SK-N-MC (cell line): ENCODE data around the gene CLEC2D.

ENCODE experiments used
- DNase-seq: peaks from one replicate; pipeline ENCODE4 v3.0.0-alpha.2; 2011; ENCODE audit warnings: low read depth, low spot score
- H3K27ac ChIP-seq: fragments of 200-600 bp; sonication (generic); 2 replicates; pipeline ENCODE4 v1.5.1; 2016; ENCODE audit warnings: mixed run types
- H3K36me3 ChIP-seq: fragments of 200-600 bp; sonication (generic); 2 replicates; pipeline ENCODE4 v1.6.1; 2017; ENCODE audit warnings: antibody characterized with exemption, low read length, mixed read lengths; ENCODE audit not compliant: insufficient read depth
- H3K4me3 ChIP-seq: fragments of 200-600 bp; sonication (generic); 2 replicates; pipeline ENCODE4 v1.5.1; 2016
- H3K9ac ChIP-seq: fragments of 200-600 bp; sonication (generic); 2 replicates; pipeline ENCODE4 v1.8.0; 2017; ENCODE audit warnings: mixed run types, mixed read lengths; ENCODE audit not compliant: insufficient read length
- H3K9me3 ChIP-seq: fragments of 200-600 bp; sonication (generic); 2 replicates; pipeline ENCODE4 v1.6.1; 2017; ENCODE audit warnings: low read depth, mild to moderate bottlenecking, antibody characterized with exemption, low read length, moderate library complexity, mixed read lengths
- EZH2 ChIP-seq: fragments of 200-600 bp; sonication (generic); IDR thresholded peaks from one replicate; pipeline ENCODE4 v1.6.1; 2017; ENCODE audit warnings: antibody characterized with exemption
- FOXP2 ChIP-seq: optimal IDR thresholded peaks from 2 replicates; pipeline ENCODE3; 2011; ENCODE audit warnings: mild to moderate bottlenecking, moderate library complexity; ENCODE audit not compliant: insufficient read depth; ENCODE audit errors: extremely low read length, control extremely low read depth
- POLR2AphosphoS5 ChIP-seq: IDR thresholded peaks from 2 replicates; pipeline ENCODE4 v1.6.1; 2012; ENCODE audit warnings: mild to moderate bottlenecking, low read depth, low read length, borderline replicate concordance

Gene CLEC2D

DNA sequence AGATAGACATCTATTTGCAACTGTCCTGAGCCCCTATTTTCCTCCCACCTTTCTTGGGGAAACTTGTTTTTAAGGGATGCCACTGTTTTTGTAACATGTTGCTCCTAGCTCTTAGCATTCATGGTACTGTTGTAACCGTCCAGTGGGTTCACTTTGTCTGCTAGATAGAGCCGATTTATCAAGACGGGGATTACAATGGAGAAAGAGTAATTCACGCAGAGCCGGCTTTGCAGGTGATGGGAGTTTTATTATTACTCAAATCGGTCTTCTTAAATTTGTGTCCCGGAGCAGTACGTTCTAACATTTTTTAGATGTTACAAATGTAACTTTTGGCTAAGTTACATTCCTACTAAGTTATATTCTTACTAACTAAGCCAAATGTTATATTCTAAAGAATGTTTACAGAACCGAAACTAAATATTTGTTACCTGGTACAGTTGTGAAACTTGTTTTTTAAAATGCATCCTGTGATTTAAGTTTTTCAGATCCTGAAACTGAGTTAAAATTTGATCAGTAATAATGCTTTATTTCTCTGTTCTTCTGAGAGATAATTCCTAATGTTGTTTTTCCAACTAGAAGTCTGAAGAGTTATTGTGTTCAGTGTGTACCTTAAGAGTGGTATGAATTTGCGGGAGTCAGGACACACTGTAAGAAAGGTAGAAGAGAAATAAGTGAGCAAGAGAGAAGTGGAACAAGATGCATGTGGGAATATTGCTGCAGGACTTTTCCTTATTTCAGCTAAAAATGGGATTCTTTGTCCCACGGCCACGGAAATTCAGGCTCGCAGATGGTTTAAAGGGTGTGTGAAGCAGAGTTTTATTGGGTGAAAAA is 20.6 kb upstream of the CLEC2D start:
- no peak for DNase-seq
- Histone ChIP-seq H3K9ac (peak overlapping the region; percentile 86), H3K9me3 (no peaks in the 10 kb centered on the region), H3K4me3 (peak overlapping the region; percentile 91), H3K27ac (peak overlapping the region; percentile 96), H3K36me3 (peaks cover 9% of the 10 kb centered on the region)
- no peak for TF ChIP-seq FOXP2
- TF ChIP-seq POLR2AphosphoS5, result no peak
- TF ChIP-seq EZH2, result no peak

DNA sequence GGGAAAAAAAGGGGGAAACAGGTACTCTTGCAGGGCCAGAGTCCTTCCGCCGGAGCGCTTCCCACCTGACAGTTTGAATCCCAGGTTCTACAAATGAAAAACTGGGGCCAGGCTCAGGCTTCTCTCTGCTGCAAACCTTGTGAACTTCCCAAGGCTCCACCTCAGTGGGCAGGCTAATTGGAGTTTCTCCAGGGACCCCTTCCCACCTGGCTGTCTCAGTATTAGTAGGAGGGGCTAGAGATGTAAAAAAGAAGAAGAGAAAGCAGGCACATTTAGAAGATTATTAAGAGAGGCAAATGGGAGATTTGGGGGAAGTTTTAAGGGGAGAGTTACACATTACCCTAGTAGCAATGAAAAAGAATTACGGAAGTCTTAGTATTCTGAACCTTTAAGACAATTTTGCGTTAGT is 20.0 kb upstream of the CLEC2D start:
- Histone ChIP-seq H3K27ac (peak overlapping the region; percentile 96; the same call in 1 of the 2 replicates), H3K36me3 (peaks cover 13% of the 10 kb centered on the region), H3K9ac (peak overlapping the region; percentile 86), H3K4me3 (peak overlapping the region; percentile 91), H3K9me3 (no peaks in the 10 kb centered on the region)
- no peak for TF ChIP-seq FOXP2
- TF ChIP-seq EZH2, result no peak
- TF ChIP-seq POLR2AphosphoS5, result no peak
- no peak for DNase-seq

DNA sequence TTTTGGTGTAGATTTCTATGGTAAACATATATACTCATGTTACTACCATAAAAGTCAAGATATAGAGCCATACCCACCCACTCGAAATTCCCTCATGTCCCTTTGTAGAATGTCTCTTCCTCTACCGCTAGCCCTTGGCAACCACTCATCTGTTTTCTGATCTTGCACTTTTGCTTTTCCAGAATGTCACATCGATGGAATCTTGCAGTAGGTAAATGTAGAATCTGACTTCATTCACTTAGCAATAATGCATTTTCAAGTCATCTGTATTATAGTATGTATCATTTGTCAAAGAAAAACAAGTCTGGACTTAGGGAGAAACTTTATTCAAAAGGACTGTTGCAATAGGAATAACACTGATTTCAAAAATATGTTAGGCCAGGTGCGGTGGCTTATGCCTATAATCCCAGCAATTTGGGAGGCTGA is 19.3 kb upstream of the CLEC2D start:
- no peak for TF ChIP-seq POLR2AphosphoS5
- no peak for TF ChIP-seq EZH2
- TF ChIP-seq FOXP2, result no peak
- no peaks in the 10 kb centered on the region for H3K9me3 ChIP-seq
- peaks cover 19% of the 10 kb centered on the region for H3K36me3 ChIP-seq
- DNase-seq, result no peak
- peak overlapping the region; percentile 0 for H3K9ac ChIP-seq
- H3K27ac ChIP-seq, result peak overlapping the region; percentile 96; the same call in 1 of the 2 replicates
- H3K4me3 ChIP-seq, result peak overlapping the region; percentile 91

DNA sequence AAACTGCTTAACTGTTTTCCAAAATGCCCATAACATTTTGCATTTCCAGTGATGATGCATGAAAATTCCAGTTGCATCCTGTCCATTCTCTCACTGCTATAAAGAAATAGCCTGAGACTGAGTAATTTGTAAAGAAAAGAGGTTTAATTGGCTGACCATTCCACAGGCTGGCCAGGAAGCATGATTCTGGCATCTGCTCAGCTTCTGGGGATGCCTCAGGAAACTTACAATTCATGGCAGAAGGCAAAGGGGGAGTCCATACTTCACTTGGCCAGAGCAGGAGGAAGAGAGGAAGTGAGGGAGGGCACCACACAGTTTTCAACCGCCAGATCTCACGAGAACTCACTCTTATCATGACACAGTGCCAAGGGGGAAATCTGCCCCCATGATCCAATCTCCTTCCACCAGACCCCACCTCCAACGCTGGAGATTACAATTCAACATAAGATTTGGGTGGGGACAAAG is 18.2 kb upstream of the CLEC2D start:
- peak overlapping the region; percentile 8 for H3K9ac ChIP-seq
- H3K36me3 ChIP-seq, result peaks cover 26% of the 10 kb centered on the region
- no peaks in the 10 kb centered on the region for H3K9me3 ChIP-seq
- peak overlapping the region; percentile 91 for H3K4me3 ChIP-seq
- no peak for DNase-seq
- TF ChIP-seq EZH2 (no peak), POLR2AphosphoS5 (no peak), FOXP2 (no peak)
- peak overlapping the region; percentile 96 for H3K27ac ChIP-seq

DNA sequence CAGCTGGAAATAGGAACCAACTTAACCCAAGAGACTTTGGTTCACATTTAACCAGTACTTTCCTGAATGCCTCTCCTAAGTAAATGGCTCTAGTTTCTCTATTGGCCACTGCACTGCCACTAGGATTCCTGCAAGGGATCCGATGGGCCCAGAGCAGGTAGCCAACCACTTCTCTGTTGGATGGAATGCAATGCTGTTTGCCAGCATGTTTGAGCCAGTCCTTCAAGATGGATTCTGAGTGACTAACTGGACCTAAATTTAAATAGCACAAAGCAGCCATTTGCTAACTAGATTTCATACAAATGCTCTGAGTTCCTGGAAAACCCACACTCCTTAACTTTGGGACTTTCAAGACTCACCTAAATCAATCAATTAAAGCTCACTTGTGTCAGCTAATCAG is 9.5 kb upstream of the CLEC2D start:
- Histone ChIP-seq H3K4me3 (no peak overlapping the region), H3K27ac (no peak overlapping the region), H3K36me3 (peaks cover 48% of the 10 kb centered on the region), H3K9ac (no peak overlapping the region), H3K9me3 (no peaks in the 10 kb centered on the region)
- DNase-seq, result no peak
- TF ChIP-seq POLR2AphosphoS5 (no peak), FOXP2 (no peak), EZH2 (no peak)

DNA sequence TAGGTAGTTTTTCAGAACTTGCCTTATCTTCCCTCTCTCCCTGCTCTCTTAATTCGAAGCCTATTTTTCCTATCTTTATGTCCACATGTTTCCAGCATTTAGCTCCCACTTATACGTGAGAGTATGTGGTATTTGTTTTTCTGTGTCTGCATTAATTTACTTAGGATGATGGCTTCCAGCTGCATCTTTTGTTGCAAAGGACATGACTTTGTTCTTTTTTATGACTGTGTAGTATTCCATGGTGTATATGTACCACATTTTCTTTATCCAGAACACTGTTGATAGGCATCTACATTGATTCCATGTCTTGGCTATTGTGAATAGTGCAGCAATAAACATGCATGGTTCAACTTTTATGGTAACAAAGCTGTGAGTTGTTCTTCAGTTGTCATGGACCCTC is 7.8 kb upstream of the CLEC2D start:
- Histone ChIP-seq H3K27ac (no peak overlapping the region), H3K9ac (no peak overlapping the region), H3K9me3 (no peaks in the 10 kb centered on the region), H3K36me3 (peaks cover 36% of the 10 kb centered on the region), H3K4me3 (no peak overlapping the region)
- no peak for DNase-seq
- no peak for TF ChIP-seq POLR2AphosphoS5
- TF ChIP-seq EZH2, result no peak
- TF ChIP-seq FOXP2, result no peak

DNA sequence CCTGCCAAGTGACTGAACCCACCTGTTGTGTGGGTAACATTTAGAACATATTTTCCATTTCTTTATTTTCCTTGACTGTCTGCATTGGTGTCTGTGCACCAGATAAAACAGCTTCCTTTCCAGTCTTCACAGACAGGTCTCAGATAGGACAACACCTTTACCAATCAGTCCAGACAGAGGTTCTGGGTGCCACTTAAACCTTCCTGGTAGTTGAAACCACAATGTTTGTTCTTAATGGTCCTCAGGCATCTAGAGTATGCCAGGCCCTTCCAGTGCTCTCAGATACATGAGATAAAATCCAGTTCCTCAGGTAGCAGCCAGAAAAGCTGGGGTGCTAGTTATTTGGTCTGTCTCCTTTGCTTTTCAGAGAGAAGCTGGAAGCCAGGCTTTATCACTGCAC is 7.0 kb upstream of the CLEC2D start:
- Histone ChIP-seq H3K9ac (no peak overlapping the region), H3K4me3 (no peak overlapping the region), H3K36me3 (peaks cover 29% of the 10 kb centered on the region), H3K9me3 (no peaks in the 10 kb centered on the region), H3K27ac (no peak overlapping the region)
- TF ChIP-seq FOXP2 (no peak), POLR2AphosphoS5 (no peak), EZH2 (no peak)
- no peak for DNase-seq

DNA sequence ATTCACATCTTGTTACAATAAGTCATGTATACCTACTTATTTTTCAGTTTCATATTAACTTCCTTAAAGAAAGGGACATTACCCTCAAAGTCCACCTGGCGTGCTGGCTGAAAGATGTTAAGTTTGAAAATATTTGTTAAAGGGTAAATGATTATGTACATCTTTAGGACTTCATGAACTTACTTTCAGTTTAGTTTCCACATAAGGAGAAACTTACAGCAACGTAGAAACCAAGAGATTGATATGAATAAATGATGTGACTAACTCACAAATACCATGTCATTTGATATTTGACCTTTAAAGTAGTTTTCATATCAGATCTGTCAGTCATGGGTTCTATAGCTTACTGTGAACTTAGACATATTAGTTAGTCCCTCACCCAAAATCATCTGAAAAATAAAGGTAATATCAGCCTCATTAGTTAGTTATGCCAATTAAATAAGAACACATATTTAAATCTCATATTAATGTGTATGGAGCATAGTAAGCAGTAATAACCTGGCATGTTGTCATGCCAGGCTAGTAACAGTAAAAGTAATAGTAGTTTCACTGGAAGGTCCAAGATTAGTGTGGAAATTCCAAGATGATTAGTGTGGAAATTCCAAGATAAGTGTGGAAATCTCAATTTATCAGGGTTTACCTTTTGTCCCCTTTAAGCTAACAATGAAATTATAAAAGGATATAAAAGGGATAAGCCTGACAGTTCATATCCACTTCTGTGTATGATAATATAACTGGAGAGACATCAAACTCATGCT is 1.9 kb upstream of the CLEC2D start:
- H3K9ac ChIP-seq, result no peak overlapping the region
- TF ChIP-seq FOXP2 (no peak), POLR2AphosphoS5 (no peak), EZH2 (no peak)
- no peaks in the 10 kb centered on the region for H3K9me3 ChIP-seq
- H3K36me3 ChIP-seq, result peaks cover 3% of the 10 kb centered on the region; the same call in 1 of the 2 replicates
- H3K4me3 ChIP-seq, result no peak overlapping the region
- no peak for DNase-seq
- peak overlapping the region; percentile 29; the same call in 1 of the 2 replicates for H3K27ac ChIP-seq
